ENCODE data around the gene CRADD. TPM values are rescaled to one million over a fixed set of nuclear protein-coding genes. Genes with fewer than 3 reads are reported as not detected.

The CRADD gene
- total and polyA plus RNA-seq, 2 of the 4 experiments (the other 2 are of a cell fraction) = 11.1 to 14.0 TPM

GRCh38 chr12:93733358-93733757, 56.2 kb downstream of the CRADD start:
- no peak overlapping the region for H4K91ac ChIP-seq (ENCODE audit: insufficient read depth, low read depth, low read length)
- H3K9me1 ChIP-seq (ENCODE audit: insufficient read depth, low read length) = no peaks in the 10 kb centered on the region
- no peak overlapping the region for H3K23ac ChIP-seq (ENCODE audit: low read depth, low read length)
- H2BK15ac ChIP-seq (ENCODE audit: low read depth, low read length) = no peak overlapping the region
- no peaks in the 10 kb centered on the region for H3K9me3 ChIP-seq (ENCODE audit: control insufficient read depth, insufficient read depth, low read length)
- H2AK9ac ChIP-seq (replicated peaks; ENCODE audit: low read depth, low read length, poor library complexity) = no peak overlapping the region
- TF ChIP-seq MAFK (IDR thresholded peaks at IDR 0.05; ENCODE audit: low read depth, low read length) (no peak), CEBPB (IDR thresholded peaks at IDR 0.05; ENCODE audit: low read depth, low read length) (peak; percentile 26; the same call in 1 of the 2 replicates), SMC3 (IDR thresholded peaks at IDR 0.05; ENCODE audit: low read depth, low read length) (no peak), RAD21 (IDR thresholded peaks at IDR 0.05; ENCODE audit: low read length) (no peak)
- H3K4me3 ChIP-seq (ENCODE audit: insufficient read depth, low read depth, low read length) = no peak overlapping the region
- 0 out of 2 replicates have a peak overlapping the region, but pooled peaks have one; percentile 37 for H2AK5ac ChIP-seq (ENCODE audit: low read depth, low read length)
- 80% methylated on average over 1 of the region's 3 CpGs; no CpG with 5 or more reads in 1 of the 2 experiments for WGBS, 2 experiments (ENCODE audit: extremely low coverage in 2 of 2, insufficient read length in 1 of 2)
- peak overlapping the region; percentile 48 for H2AFZ ChIP-seq (replicated peaks; ENCODE audit: low read length, poor library complexity)
- H3K4ac ChIP-seq (ENCODE audit: low read depth, low read length) = no peak overlapping the region
- H4K8ac ChIP-seq (ENCODE audit: low read depth in 2 of 2, low read length in 2 of 2) = no peak overlapping the region
- H4K5ac ChIP-seq (ENCODE audit: low read depth, low read length) = no peak overlapping the region
- H3K56ac ChIP-seq (ENCODE audit: extremely low read depth, insufficient read depth, low read length) = no peak overlapping the region
- no peak overlapping the region for H3K27ac ChIP-seq (ENCODE audit: insufficient read depth, low read length)
- no TSS peak for BruUV-seq (replicated peaks)
- H3K4me1 ChIP-seq (ENCODE audit: control insufficient read depth, insufficient read depth, low read length) = 0 out of 2 replicates have a peak, but pooled peaks cover 2% of the 10 kb centered on the region
- no peak overlapping the region for H3K14ac ChIP-seq (replicated peaks; ENCODE audit: low read depth, low read length)
- ChIA-PET POLR2A (ENCODE audit: unreplicated experiment) (interaction anchor here (0.6 kb wide), 1 partner anchor 143 kb away, joined by 9 read pairs; no protein-coding TSS in a partner anchor), CTCF (interaction anchor here (0.7 kb wide), 1 partner anchor 351 kb away, joined by 3 read pairs; no protein-coding TSS in a partner anchor)
- intact Hi-C loops (cut with micrococcal nuclease) = no loop called here
- H3K27me3 ChIP-seq (ENCODE audit: control insufficient read depth, insufficient read depth, low read length) = no peaks in the 10 kb centered on the region
- no peak overlapping the region for H2BK120ac ChIP-seq (ENCODE audit: low read depth, low read length)
- DNase-seq (no peak), ATAC-seq (ENCODE audit: low read depth) (no peak)
- no peaks in the 10 kb centered on the region for H3K79me1 ChIP-seq (ENCODE audit: low read depth in 1 of 2, low read length in 2 of 2)
- H3K36me3 ChIP-seq (ENCODE audit: control insufficient read depth, insufficient read depth, low read length) = no peaks in the 10 kb centered on the region
- dilution Hi-C loops (cut with HindIII; ENCODE audit: low sequenced_read_pairs, unreplicated experiment) = no loop called here
- H3K4me2 ChIP-seq (ENCODE audit: low read depth, low read length) = no peak overlapping the region
- H2BK20ac ChIP-seq (ENCODE audit: low read depth, low read length) = no peak overlapping the region
- H3K18ac ChIP-seq (ENCODE audit: low read depth, low read length) = no peak overlapping the region
- no peaks in the 10 kb centered on the region for H4K20me1 ChIP-seq (ENCODE audit: insufficient read depth, low read length)
- in situ Hi-C loops (cut with MboI; ENCODE audit: low sequenced_read_pairs) = no loop called here
- no peak overlapping the region for H2BK5ac ChIP-seq (ENCODE audit: low read depth, low read length, poor library complexity, severe bottlenecking)
- H3K9ac ChIP-seq (ENCODE audit: low read depth, low read length) = no peak overlapping the region

All from IMR-90 (cell line).